CD14-positive monocyte (primary cell): Measurements from ENCODE around the gene ANKS6. TPM values are rescaled to one million over a fixed set of nuclear protein-coding genes. Genes with fewer than 3 reads are reported as not detected.

Experiments used
- DNase-seq, 3 donors: peaks; one replicate each; pipeline ENCODE4 v3.0.0-alpha.2; 2011 to 2022
- H2AFZ ChIP-seq: 2 replicates; pipeline ENCODE4 v1.6.0; 2012; ENCODE audit warnings: mild to moderate bottlenecking, low read depth, low read length, inconsistent platforms; ENCODE audit not compliant: insufficient read depth, poor library complexity, severe bottlenecking
- H3K27ac ChIP-seq, 2 donors: 1 replicate in 1 of 2; 2 replicates in 1 of 2; pipeline ENCODE4 v1.5.1; 2012 to 2013; ENCODE audit warnings: low read length in 2 of 2, control low read depth in 1 of 2, inconsistent platforms in 1 of 2, low read depth in 1 of 2, mild to moderate bottlenecking in 1 of 2
- H3K27me3 ChIP-seq, 2 donors: one replicate each; pipeline versions ENCODE4 v1.6.0 to v1.6.1; 2011 to 2013; ENCODE audit warnings: low read length in 2 of 2; ENCODE audit not compliant: control insufficient read depth in 2 of 2, insufficient read depth in 2 of 2
- H3K36me3 ChIP-seq, 2 donors: replicated peaks in 1 of 2; 1 replicate in 1 of 2; 2 replicates in 1 of 2; pipeline versions ENCODE4 v1.5.1 to v1.6.1; 2012 to 2013; ENCODE audit warnings: low read length in 2 of 2, control low read depth in 1 of 2, inconsistent platforms in 1 of 2, mild to moderate bottlenecking in 1 of 2; ENCODE audit not compliant: insufficient read depth in 2 of 2, control insufficient read depth in 1 of 2
- H3K4me1 ChIP-seq, 2 donors: 1 replicate in 1 of 2; 2 replicates in 1 of 2; pipeline versions ENCODE4 v1.5.1 to v1.6.1; 2012 to 2013; ENCODE audit warnings: low read length in 2 of 2, control low read depth in 1 of 2, inconsistent platforms in 1 of 2, mild to moderate bottlenecking in 1 of 2, moderate library complexity in 1 of 2; ENCODE audit not compliant: insufficient read depth in 2 of 2, control insufficient read depth in 1 of 2
- H3K4me2 ChIP-seq: replicated peaks from 2 replicates; pipeline ENCODE3; 2012; ENCODE audit warnings: low read length, moderate library complexity, mild to moderate bottlenecking; ENCODE audit not compliant: poor library complexity, severe bottlenecking; ENCODE audit errors: extremely low read depth
- H3K4me3 ChIP-seq, 3 experiments: fragments of 200-600 bp in 1 of 3; sonication (generic) in 1 of 3; replicated peaks in 1 of 3; 1 replicate in 2 of 3; 2 replicates in 1 of 3; pipeline ENCODE4 v1.5.1; 2011 to 2013; ENCODE audit warnings: low read length in 3 of 3, mild to moderate bottlenecking in 3 of 3, control low read depth in 2 of 3, low read depth in 2 of 3, inconsistent platforms in 1 of 3, moderate library complexity in 1 of 3
- H3K79me2 ChIP-seq: 2 replicates; pipeline ENCODE4 v1.6.0; 2012; ENCODE audit warnings: mild to moderate bottlenecking, control low read depth, inconsistent platforms, low read length, moderate library complexity; ENCODE audit not compliant: insufficient read depth
- H3K9ac ChIP-seq: 2 replicates; pipeline ENCODE4 v1.6.0; 2017; ENCODE audit warnings: low read length, mild to moderate bottlenecking; ENCODE audit not compliant: insufficient read depth, poor library complexity, severe bottlenecking
- H3K9me3 ChIP-seq, 2 donors: replicated peaks in 1 of 2; 1 replicate in 1 of 2; 2 replicates in 1 of 2; pipeline versions ENCODE4 v1.5.1 to v1.6.1; 2012 to 2013; ENCODE audit warnings: low read length in 2 of 2, control low read depth in 1 of 2; ENCODE audit not compliant: control insufficient read depth in 1 of 2, insufficient read depth in 1 of 2
- H4K20me1 ChIP-seq: 2 replicates; pipeline ENCODE4 v1.6.0; 2012; ENCODE audit warnings: mild to moderate bottlenecking, low read length, control low read depth, moderate library complexity; ENCODE audit not compliant: insufficient read depth
- H3K27ac Mint-ChIP-seq, 7 donors: one replicate each; pipeline ENCODE4 v1.8.0; 2020; ENCODE audit warnings: mild to moderate bottlenecking in 7 of 7, mixed read lengths in 7 of 7, moderate library complexity in 6 of 7, inconsistent platforms in 2 of 7
- H3K27me3 Mint-ChIP-seq, 3 donors: one replicate each; pipeline ENCODE4 v1.8.0; 2021 to 2022; ENCODE audit warnings: low read depth in 3 of 3, mild to moderate bottlenecking in 3 of 3, mixed read lengths in 3 of 3, moderate library complexity in 3 of 3, inconsistent platforms in 1 of 3
- H3K36me3 Mint-ChIP-seq, 2 donors: one replicate each; pipeline ENCODE4 v1.8.0; 2020; ENCODE audit warnings: mixed read lengths in 2 of 2, inconsistent platforms in 1 of 2, mild to moderate bottlenecking in 1 of 2
- H3K4me1 Mint-ChIP-seq: one replicate; pipeline ENCODE4 v1.8.0; 2020; ENCODE audit warnings: mild to moderate bottlenecking, mixed read lengths
- H3K4me3 Mint-ChIP-seq, 2 donors: one replicate each; pipeline ENCODE4 v1.8.0; 2020; ENCODE audit warnings: mild to moderate bottlenecking in 2 of 2, mixed read lengths in 2 of 2, moderate library complexity in 1 of 2
- H3K9me3 Mint-ChIP-seq, 7 donors: one replicate each; pipeline ENCODE4 v1.8.0; 2020 to 2022; ENCODE audit warnings: mixed read lengths in 7 of 7, mild to moderate bottlenecking in 6 of 7, moderate library complexity in 6 of 7, inconsistent platforms in 2 of 7
- WGBS: methylation state at CpG from one replicate; pipeline ENCODE4 v1.1.5; 2013; ENCODE audit warnings: missing lambda C conversion rate; ENCODE audit not compliant: insufficient coverage; 5-methylcytosine and 5-hydroxymethylcytosine counted together
- intact Hi-C, 2 donors: fragments of 100-400 bp; cut with micrococcal nuclease; formaldehyde crosslinking; loops; one replicate each; pipeline versions ENCODE4 v1.15.0 to v1.15.1; 2023
- polyA plus RNA-seq, 3 donors: library from polyadenylated mRNA; depleted of rRNA in 1 of 3; unstranded in 2 of 3; stranded (reverse) in 1 of 3; fragments of 300-500 nt in 2 of 3; fragments of >200 nt in 1 of 3; fragmentation: Illumina TruSeq in 2 of 3; gene quantifications; 1 replicate in 2 of 3; 2 replicates in 1 of 3; pipeline ENCODE4 v1.2.3, GENCODE V29; 2012 to 2021
- TF ChIP-seq, protein P1 (sequence below): fragments of 200-600 bp; IDR thresholded peaks from one replicate; pipeline ENCODE4 v1.8.0; 2022; ENCODE audit warnings: antibody characterized with exemption, mild to moderate bottlenecking

The ANKS6 gene
- polyA plus RNA-seq, 3 donors = 0.20 to 1.5 (median 0.56) TPM

GRCh38 chr9:98772364-98773155, 23.8 kb downstream of the ANKS6 start:
- no peak overlapping the region for H3K27ac Mint-ChIP-seq
- WGBS = 90% methylated on average over 12 of the region's 13 CpGs
- no peak overlapping the region for H3K4me3 ChIP-seq
- intact Hi-C loops = no loop called here
- no peak overlapping the region for H3K4me3 Mint-ChIP-seq
- no peak overlapping the region for H2AFZ ChIP-seq
- no peaks in the 10 kb centered on the region for H3K79me2 ChIP-seq
- H3K27ac ChIP-seq = no peak overlapping the region
- no peak overlapping the region for H3K4me2 ChIP-seq
- no peaks in the 10 kb centered on the region for H3K9me3 ChIP-seq
- H3K9me3 Mint-ChIP-seq = peaks cover 0 to 8% (median 4%) of the 10 kb centered on the region in 7 donors
- peaks cover 2 to 4% of the 10 kb centered on the region in 2 donors for H3K4me1 ChIP-seq
- H3K9ac ChIP-seq = no peak overlapping the region
- H3K27me3 Mint-ChIP-seq = peaks cover 0 to 10% (median 0%) of the 10 kb centered on the region in 3 donors
- H3K36me3 ChIP-seq = no peaks in the 10 kb centered on the region
- peaks cover 0 to 4% of the 10 kb centered on the region in 2 donors for H3K36me3 Mint-ChIP-seq
- TF ChIP-seq, protein P1, sequence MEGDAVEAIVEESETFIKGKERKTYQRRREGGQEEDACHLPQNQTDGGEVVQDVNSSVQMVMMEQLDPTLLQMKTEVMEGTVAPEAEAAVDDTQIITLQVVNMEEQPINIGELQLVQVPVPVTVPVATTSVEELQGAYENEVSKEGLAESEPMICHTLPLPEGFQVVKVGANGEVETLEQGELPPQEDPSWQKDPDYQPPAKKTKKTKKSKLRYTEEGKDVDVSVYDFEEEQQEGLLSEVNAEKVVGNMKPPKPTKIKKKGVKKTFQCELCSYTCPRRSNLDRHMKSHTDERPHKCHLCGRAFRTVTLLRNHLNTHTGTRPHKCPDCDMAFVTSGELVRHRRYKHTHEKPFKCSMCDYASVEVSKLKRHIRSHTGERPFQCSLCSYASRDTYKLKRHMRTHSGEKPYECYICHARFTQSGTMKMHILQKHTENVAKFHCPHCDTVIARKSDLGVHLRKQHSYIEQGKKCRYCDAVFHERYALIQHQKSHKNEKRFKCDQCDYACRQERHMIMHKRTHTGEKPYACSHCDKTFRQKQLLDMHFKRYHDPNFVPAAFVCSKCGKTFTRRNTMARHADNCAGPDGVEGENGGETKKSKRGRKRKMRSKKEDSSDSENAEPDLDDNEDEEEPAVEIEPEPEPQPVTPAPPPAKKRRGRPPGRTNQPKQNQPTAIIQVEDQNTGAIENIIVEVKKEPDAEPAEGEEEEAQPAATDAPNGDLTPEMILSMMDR = no peak
- DNase-seq = no peak
- H3K27me3 ChIP-seq = no peaks in the 10 kb centered on the region
- H4K20me1 ChIP-seq = no peaks in the 10 kb centered on the region
- H3K4me1 Mint-ChIP-seq = peaks cover 3% of the 10 kb centered on the region

GRCh38 chr9:98771209-98771874, 25.0 kb downstream of the ANKS6 start:
- Histone ChIP-seq H3K4me2 (no peak overlapping the region), H3K27ac (no peak overlapping the region), H2AFZ (no peak overlapping the region), H3K9me3 (no peaks in the 10 kb centered on the region), H4K20me1 (no peaks in the 10 kb centered on the region), H3K9ac (no peak overlapping the region), H3K27me3 (no peaks in the 10 kb centered on the region), H3K36me3 (no peaks in the 10 kb centered on the region), H3K4me3 (no peak overlapping the region), H3K79me2 (no peaks in the 10 kb centered on the region), H3K4me1 (peaks cover 13 to 16% of the 10 kb centered on the region in 2 donors)
- Mint-ChIP-seq H3K27ac (peak overlapping the region in 1 of 7 donors; percentile 71), H3K9me3 (peaks cover 0 to 8% (median 4%) of the 10 kb centered on the region in 7 donors), H3K36me3 (peaks cover 0 to 4% of the 10 kb centered on the region in 2 donors), H3K4me1 (peaks cover 15% of the 10 kb centered on the region), H3K4me3 (no peak overlapping the region), H3K27me3 (peaks cover 0 to 9% (median 0%) of the 10 kb centered on the region in 3 donors)
- intact Hi-C loops = no loop called here
- no peak for DNase-seq
- TF ChIP-seq, protein P1 = no peak
- WGBS = 98% methylated on average over 9 of the region's 15 CpGs
